Osteocyte (in vitro differentiated cells): ENCODE results near the gene ZNF536. TPM values are rescaled to one million over a fixed set of nuclear protein-coding genes. Genes with fewer than 3 reads are reported as not detected.
A peak's percentile ranks its signal among the peaks of the same experiment; 100 is the strongest.

Experiments
- DNase-seq: peaks from one replicate; pipeline ENCODE4 v3.0.0; 2021; ENCODE audit warnings: mixed read lengths; ENCODE audit not compliant: unreplicated experiment; ENCODE audit errors: extremely low spot score
- H3K27ac Mint-ChIP-seq: one replicate; pipeline ENCODE4 v1.8.0; 2021; ENCODE audit warnings: mild to moderate bottlenecking, mixed read lengths; ENCODE audit not compliant: unreplicated experiment
- H3K27me3 Mint-ChIP-seq: one replicate; pipeline ENCODE4 v1.8.0; 2021; ENCODE audit warnings: mixed read lengths; ENCODE audit not compliant: unreplicated experiment
- H3K36me3 Mint-ChIP-seq: one replicate; pipeline ENCODE4 v1.8.0; 2021; ENCODE audit warnings: mixed read lengths; ENCODE audit not compliant: unreplicated experiment
- H3K4me1 Mint-ChIP-seq: one replicate; pipeline ENCODE4 v1.8.0; 2021; ENCODE audit warnings: mixed read lengths; ENCODE audit not compliant: unreplicated experiment
- H3K4me3 Mint-ChIP-seq: one replicate; pipeline ENCODE4 v1.8.0; 2021; ENCODE audit warnings: mild to moderate bottlenecking, moderate library complexity, mixed read lengths; ENCODE audit not compliant: unreplicated experiment
- H3K9me3 Mint-ChIP-seq: one replicate; pipeline ENCODE4 v1.8.0; 2021; ENCODE audit warnings: mixed read lengths; ENCODE audit not compliant: unreplicated experiment
- CTCF ChIP-seq: fragments of 200-600 bp; sonication (generic); IDR thresholded peaks from 2 replicates; pipeline ENCODE4 v1.5.0; 2021; ENCODE audit warnings: antibody characterized with exemption, mild to moderate bottlenecking, moderate library complexity
- total RNA-seq: library from RNA; stranded (reverse); gene quantifications from 2 replicates; pipeline ENCODE4 v1.2.1, GENCODE V29; 2021

The ZNF536 gene
- total RNA-seq, 1 donor from 2014 or later, result not detected

- Mint-ChIP-seq H3K27me3 (no peaks in the 10 kb centered on the region), H3K9me3 (peaks cover 27% of the 10 kb centered on the region), H3K4me3 (no peak overlapping the region), H3K36me3 (no peaks in the 10 kb centered on the region), H3K27ac (no peak overlapping the region), H3K4me1 (no peaks in the 10 kb centered on the region)
- peak; percentile 40 for DNase-seq
- no peak for TF ChIP-seq CTCF
These were observed 39.5 kb upstream of the ZNF536 start for GRCh38 chr19:30332445-30333234.

- peak; percentile 51 for DNase-seq
- Mint-ChIP-seq H3K4me1 (no peaks in the 10 kb centered on the region), H3K9me3 (peaks cover 20% of the 10 kb centered on the region), H3K36me3 (no peaks in the 10 kb centered on the region), H3K27me3 (no peaks in the 10 kb centered on the region), H3K4me3 (no peak overlapping the region), H3K27ac (no peak overlapping the region)
- no peak for TF ChIP-seq CTCF
These were observed 38.7 kb upstream of the ZNF536 start for GRCh38 chr19:30333291-30334065.

- H3K4me3 Mint-ChIP-seq, result no peak overlapping the region
- peaks cover 20% of the 10 kb centered on the region for H3K9me3 Mint-ChIP-seq
- H3K27ac Mint-ChIP-seq, result no peak overlapping the region
- H3K36me3 Mint-ChIP-seq, result no peaks in the 10 kb centered on the region
- TF ChIP-seq CTCF, result no peak
- DNase-seq, result peak; percentile 56
- H3K4me1 Mint-ChIP-seq, result no peaks in the 10 kb centered on the region
- H3K27me3 Mint-ChIP-seq, result no peaks in the 10 kb centered on the region
These were observed 37.3 kb upstream of the ZNF536 start for GRCh38 chr19:30334841-30335240.

GRCh38 chr19:30335306-30335886 lies 36.8 kb upstream of the ZNF536 start:
- Mint-ChIP-seq H3K27me3 (no peaks in the 10 kb centered on the region), H3K9me3 (peaks cover 20% of the 10 kb centered on the region), H3K36me3 (no peaks in the 10 kb centered on the region), H3K4me1 (no peaks in the 10 kb centered on the region), H3K4me3 (no peak overlapping the region), H3K27ac (no peak overlapping the region)
- DNase-seq, result peak; percentile 72
- no peak for TF ChIP-seq CTCF

GRCh38 chr19:30336290-30336689 lies 35.9 kb upstream of the ZNF536 start:
- Mint-ChIP-seq H3K36me3 (no peaks in the 10 kb centered on the region), H3K9me3 (peaks cover 19% of the 10 kb centered on the region), H3K27ac (no peak overlapping the region), H3K27me3 (no peaks in the 10 kb centered on the region), H3K4me1 (no peaks in the 10 kb centered on the region), H3K4me3 (no peak overlapping the region)
- DNase-seq, result peak; percentile 70
- TF ChIP-seq CTCF, result no peak
